ENCODE measurements around the gene TRIM56. TPM values are rescaled to one million over a fixed set of nuclear protein-coding genes. Genes with fewer than 3 reads are reported as not detected.

The TRIM56 gene
- total and polyA plus RNA-seq, 2 of the 13 experiments (the other 11 are each of a cell fraction or from before 2014, with no cell fraction given): 3.2 to 7.1 TPM

DNA sequence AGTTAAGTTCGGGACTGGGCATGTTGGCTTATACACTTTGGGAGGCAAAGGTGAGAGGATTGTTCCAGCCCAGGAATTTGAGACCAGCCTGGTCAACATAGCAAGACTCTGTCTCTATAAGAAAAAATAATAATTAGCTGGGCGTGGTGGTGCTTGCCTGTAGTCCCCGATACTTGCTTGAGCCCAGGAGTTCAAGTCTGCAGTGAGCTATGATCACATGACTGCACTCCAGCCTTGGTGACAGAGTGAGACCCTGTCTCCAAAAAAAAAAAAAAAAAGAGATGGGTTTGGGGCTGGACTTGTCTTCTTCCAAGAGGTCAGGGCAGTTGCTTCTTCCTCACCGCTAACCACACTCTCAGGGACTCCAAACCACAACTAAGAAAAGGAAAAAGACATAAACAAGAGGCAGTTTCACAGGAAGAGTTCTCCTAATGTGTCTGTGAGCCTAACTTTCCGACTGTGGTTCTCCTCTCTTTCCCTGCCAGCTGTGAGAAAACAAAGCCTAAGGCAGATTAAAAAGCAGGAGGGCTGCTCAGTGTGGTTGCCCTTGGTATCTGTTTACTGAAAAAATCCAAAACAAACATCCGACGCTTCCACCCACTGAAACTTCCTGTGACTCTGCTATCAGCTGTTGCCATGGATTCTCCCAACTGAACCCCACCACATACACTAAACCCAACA is 39.2 kb downstream of the TRIM56 start (continued):
- TF ChIP-seq, protein P1, sequence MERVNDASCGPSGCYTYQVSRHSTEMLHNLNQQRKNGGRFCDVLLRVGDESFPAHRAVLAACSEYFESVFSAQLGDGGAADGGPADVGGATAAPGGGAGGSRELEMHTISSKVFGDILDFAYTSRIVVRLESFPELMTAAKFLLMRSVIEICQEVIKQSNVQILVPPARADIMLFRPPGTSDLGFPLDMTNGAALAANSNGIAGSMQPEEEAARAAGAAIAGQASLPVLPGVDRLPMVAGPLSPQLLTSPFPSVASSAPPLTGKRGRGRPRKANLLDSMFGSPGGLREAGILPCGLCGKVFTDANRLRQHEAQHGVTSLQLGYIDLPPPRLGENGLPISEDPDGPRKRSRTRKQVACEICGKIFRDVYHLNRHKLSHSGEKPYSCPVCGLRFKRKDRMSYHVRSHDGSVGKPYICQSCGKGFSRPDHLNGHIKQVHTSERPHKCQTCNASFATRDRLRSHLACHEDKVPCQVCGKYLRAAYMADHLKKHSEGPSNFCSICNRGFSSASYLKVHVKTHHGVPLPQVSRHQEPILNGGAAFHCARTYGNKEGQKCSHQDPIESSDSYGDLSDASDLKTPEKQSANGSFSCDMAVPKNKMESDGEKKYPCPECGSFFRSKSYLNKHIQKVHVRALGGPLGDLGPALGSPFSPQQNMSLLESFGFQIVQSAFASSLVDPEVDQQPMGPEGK (CRISPR knock-in tag; IDR thresholded peaks at IDR 0.05): peak; percentile 58; the same call in 1 of the 2 replicates
- TF ChIP-seq, protein P2, sequence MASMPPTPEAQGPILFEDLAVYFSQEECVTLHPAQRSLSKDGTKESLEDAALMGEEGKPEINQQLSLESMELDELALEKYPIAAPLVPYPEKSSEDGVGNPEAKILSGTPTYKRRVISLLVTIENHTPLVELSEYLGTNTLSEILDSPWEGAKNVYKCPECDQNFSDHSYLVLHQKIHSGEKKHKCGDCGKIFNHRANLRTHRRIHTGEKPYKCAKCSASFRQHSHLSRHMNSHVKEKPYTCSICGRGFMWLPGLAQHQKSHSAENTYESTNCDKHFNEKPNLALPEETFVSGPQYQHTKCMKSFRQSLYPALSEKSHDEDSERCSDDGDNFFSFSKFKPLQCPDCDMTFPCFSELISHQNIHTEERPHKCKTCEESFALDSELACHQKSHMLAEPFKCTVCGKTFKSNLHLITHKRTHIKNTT (CRISPR knock-in tag; IDR thresholded peaks at IDR 0.05): no peak
- no peak for TF ChIP-seq CC2D1A (CRISPR knock-in tag; IDR thresholded peaks at IDR 0.05)
- no peak for TF ChIP-seq ZNF790 (CRISPR knock-in tag; IDR thresholded peaks at IDR 0.05; ENCODE audit: borderline replicate concordance)
- no peak for TF ChIP-seq SMC3 (IDR thresholded peaks at IDR 0.05; ENCODE audit: low read length)
- TF ChIP-seq, protein P3, sequence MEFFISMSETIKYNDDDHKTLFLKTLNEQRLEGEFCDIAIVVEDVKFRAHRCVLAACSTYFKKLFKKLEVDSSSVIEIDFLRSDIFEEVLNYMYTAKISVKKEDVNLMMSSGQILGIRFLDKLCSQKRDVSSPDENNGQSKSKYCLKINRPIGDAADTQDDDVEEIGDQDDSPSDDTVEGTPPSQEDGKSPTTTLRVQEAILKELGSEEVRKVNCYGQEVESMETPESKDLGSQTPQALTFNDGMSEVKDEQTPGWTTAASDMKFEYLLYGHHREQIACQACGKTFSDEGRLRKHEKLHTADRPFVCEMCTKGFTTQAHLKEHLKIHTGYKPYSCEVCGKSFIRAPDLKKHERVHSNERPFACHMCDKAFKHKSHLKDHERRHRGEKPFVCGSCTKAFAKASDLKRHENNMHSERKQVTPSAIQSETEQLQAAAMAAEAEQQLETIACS (CRISPR knock-in tag; IDR thresholded peaks at IDR 0.05): no peak
- TF ChIP-seq ZNF460 (CRISPR knock-in tag; IDR thresholded peaks at IDR 0.05; ENCODE audit: borderline replicate concordance): no peak
- no peak for TF ChIP-seq NBN (conservative IDR thresholded peaks at IDR 0.05)
- TF ChIP-seq, protein P4, sequence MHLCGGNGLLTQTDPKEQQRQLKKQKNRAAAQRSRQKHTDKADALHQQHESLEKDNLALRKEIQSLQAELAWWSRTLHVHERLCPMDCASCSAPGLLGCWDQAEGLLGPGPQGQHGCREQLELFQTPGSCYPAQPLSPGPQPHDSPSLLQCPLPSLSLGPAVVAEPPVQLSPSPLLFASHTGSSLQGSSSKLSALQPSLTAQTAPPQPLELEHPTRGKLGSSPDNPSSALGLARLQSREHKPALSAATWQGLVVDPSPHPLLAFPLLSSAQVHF (CRISPR knock-in tag; IDR thresholded peaks at IDR 0.05): no peak
- no peak for TF ChIP-seq ZNF207 (IDR thresholded peaks at IDR 0.05; ENCODE audit: borderline replicate concordance)
- peak; percentile 85 for TF ChIP-seq ZBTB7B (CRISPR knock-in tag; IDR thresholded peaks at IDR 0.05)
- no peak for TF ChIP-seq ZNF282 (IDR thresholded peaks at IDR 0.05; ENCODE audit: partially characterized antibody)
- 0 out of 2 replicates have a peak, but pooled peaks have one; percentile 47 for TF ChIP-seq SOX13 (IDR thresholded peaks at IDR 0.05)
- TF ChIP-seq SOX13 (CRISPR knock-in tag; conservative IDR thresholded peaks at IDR 0.05 in 1 of 2, IDR thresholded peaks at IDR 0.05 in 1 of 2): peak in 1 of 2 experiments; percentile 77; a peak in 2 of 4 replicates
- TF ChIP-seq ZNF382 (CRISPR knock-in tag; IDR thresholded peaks at IDR 0.05; ENCODE audit: borderline replicate concordance): no peak
- TF ChIP-seq ZSCAN12 (CRISPR knock-in tag; IDR thresholded peaks at IDR 0.05): no peak
- peak; percentile 96 for TF ChIP-seq ETV5 (CRISPR knock-in tag; IDR thresholded peaks at IDR 0.05; ENCODE audit: borderline replicate concordance)
- TF ChIP-seq, protein P5, sequence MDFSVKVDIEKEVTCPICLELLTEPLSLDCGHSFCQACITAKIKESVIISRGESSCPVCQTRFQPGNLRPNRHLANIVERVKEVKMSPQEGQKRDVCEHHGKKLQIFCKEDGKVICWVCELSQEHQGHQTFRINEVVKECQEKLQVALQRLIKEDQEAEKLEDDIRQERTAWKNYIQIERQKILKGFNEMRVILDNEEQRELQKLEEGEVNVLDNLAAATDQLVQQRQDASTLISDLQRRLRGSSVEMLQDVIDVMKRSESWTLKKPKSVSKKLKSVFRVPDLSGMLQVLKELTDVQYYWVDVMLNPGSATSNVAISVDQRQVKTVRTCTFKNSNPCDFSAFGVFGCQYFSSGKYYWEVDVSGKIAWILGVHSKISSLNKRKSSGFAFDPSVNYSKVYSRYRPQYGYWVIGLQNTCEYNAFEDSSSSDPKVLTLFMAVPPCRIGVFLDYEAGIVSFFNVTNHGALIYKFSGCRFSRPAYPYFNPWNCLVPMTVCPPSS (IDR thresholded peaks at IDR 0.05): no peak
- TF ChIP-seq ZNF781 (CRISPR knock-in tag; IDR thresholded peaks at IDR 0.05; ENCODE audit: borderline replicate concordance, not compliant biosample characterization): no peak
- TF ChIP-seq, protein P6, sequence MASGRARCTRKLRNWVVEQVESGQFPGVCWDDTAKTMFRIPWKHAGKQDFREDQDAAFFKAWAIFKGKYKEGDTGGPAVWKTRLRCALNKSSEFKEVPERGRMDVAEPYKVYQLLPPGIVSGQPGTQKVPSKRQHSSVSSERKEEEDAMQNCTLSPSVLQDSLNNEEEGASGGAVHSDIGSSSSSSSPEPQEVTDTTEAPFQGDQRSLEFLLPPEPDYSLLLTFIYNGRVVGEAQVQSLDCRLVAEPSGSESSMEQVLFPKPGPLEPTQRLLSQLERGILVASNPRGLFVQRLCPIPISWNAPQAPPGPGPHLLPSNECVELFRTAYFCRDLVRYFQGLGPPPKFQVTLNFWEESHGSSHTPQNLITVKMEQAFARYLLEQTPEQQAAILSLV (CRISPR knock-in tag; IDR thresholded peaks at IDR 0.05; ENCODE audit: borderline replicate concordance): no peak; the same call in 1 of the 2 replicates
